GM10266 (cell line): ENCODE data around the gene TEF.
"Not testable (repeated sequence)": the region's sequence is repeated elsewhere in the genome, so short reads cannot be mapped to it uniquely, and the experiment has no call there.

Experiments
- DNase-seq: peaks from one replicate; pipeline ENCODE4 v3.0.0; 2012; ENCODE audit errors: extremely low spot score
- CTCF ChIP-seq: IDR thresholded peaks from 2 replicates; pipeline ENCODE4 v1.5.1; 2012; ENCODE audit warnings: mild to moderate bottlenecking, low read depth; ENCODE audit not compliant: control insufficient read depth, insufficient read depth; ENCODE audit errors: missing control alignments

TEF gene

DNA sequence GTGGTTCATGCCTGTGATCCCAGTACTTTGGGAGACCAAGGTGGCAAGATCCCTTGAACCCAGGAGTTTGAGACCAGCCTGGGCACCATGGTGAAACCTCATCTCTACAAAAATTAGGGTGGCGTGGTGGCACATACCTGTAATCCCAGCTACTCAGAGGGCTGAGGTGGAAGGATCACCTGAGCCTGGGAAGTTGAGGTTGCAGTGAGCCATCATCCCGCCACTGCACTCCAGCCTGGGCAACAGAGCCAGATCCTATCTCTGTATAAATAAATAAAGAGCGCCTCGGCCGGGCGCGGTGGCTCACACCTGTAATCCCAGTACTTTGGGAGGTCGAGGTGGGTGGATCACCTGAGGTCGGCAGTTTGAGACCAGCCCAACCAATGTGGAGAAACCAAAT lies 37.0 kb downstream of the TEF start:
- no peak for TF ChIP-seq CTCF
- DNase-seq = no peak

DNA sequence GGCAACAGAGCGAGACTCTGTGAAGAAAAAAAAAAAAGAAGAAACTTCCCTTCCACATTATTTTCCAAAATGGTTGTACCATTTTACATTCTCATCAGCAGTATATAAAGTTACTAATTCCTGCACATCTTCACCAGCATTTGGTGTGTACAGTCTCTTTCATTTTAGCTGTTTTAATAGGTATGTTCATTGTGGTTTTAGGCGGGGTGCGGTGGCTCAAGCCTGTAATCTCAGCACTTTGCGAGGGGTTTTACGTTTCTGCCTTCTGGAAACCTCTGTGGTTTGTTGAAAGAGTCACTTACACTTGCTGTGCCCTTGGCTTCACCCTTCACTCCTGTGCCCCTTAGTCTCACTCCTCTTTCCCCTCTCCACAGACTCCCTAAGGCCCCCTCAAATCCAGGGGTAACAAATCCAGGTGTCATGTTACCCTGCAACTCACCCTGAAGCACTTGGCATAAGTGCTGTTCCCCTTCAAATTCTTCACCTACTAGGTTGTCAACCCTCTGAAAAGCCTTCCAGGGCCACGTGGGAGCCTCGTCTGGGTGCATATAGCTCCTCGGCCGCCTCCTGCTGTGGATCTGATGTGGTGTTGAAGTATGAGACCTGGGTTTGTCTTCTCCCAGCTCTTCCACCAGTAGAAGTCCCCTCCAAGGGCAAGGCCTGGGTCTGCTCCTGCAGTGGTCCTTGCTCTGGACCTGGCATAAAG lies 44.1 kb downstream of the TEF start:
- no peak for DNase-seq
- no peak for TF ChIP-seq CTCF

GRCh38 chr22:41429232-41429950 lies 47.6 kb downstream of the TEF start:
- TF ChIP-seq CTCF = no peak
- DNase-seq = no peak

DNA sequence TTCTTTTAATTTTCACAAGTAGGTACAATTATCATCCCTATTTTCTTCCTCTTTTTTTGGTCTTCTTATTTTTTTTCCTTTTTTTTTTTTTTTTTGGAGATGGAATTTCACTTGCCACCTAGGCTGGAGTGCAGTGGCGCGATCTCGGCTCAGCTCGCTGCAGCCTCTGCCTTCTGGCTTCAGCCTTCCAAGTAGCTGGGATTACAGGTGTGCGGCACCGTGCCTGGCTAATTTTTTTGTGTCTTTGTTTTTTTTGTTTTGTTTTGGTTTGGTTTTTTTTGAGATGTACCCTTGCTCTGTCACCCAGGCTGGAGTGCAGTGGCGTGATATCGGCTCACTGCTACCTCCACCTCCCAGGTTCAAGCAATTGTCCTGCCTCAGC lies 48.2 kb downstream of the TEF start:
- no peak for TF ChIP-seq CTCF
- no peak for DNase-seq

DNA sequence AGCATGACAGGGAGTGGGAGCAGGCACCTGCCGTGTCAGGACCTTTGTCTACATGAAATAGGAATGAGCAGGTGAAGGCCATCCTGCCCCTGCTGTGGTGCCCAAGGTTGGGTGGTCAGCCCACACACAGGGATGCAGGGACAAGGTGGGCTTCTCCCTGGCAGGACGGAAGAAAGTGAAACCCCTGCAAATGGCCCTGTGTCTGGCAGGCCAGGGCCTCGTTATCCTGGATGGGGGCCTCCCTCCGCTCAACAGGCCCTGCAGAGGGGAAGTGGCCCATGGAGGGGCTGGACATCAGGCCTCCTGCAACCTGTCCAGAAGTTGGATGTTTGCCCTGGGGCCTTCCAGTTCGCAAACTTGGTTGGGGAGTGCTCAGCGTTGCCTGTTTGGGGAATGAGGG lies 49.9 kb downstream of the TEF start:
- TF ChIP-seq CTCF = no peak
- DNase-seq = no peak

DNA sequence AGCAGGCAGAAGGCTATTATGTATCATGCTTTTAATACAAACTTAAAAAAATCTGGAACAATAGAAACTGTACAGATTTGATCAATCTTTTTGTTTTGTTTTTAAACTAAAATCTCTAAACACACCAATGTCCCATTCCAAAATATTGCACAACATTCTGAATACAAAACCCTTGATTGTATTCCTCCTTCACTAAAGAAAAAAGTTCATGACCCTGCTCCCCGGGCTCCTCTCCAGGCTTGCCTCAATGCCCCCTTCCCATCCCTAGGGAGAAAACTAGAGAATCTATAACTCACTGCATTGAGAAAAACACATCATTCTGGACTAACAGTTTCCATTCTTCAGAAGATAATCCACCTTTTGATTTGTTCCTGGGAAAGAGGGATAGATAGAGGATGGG lies 51.7 kb downstream of the TEF start:
- DNase-seq = not testable (repeated sequence)

GRCh38 chr22:41434361-41435003 lies 52.7 kb downstream of the TEF start:
- not testable (repeated sequence) for DNase-seq

- no peak for DNase-seq
- no peak for TF ChIP-seq CTCF
Observed at GRCh38 chr22:41435560-41435959, 53.8 kb downstream of the TEF start.
